UCSD-AML1 (cell line): Measurements from ENCODE around the gene ELMO1.

Experiments
- DNase-seq: peaks from one replicate; lab custom pipeline; 2025; ENCODE audit not compliant: unreplicated experiment; lab: John Stamatoyannopoulos, UW

ELMO1 gene

GRCh38 chr7:37376386-37376785 is 72.3 kb downstream of the ELMO1 start:
- no peak for DNase-seq

- DNase-seq = no peak
These were observed 75.9 kb downstream of the ELMO1 start for GRCh38 chr7:37372750-37373149.

GRCh38 chr7:37371755-37372154 is 76.9 kb downstream of the ELMO1 start:
- no peak for DNase-seq

- DNase-seq = no peak
These were observed 78.8 kb downstream of the ELMO1 start for GRCh38 chr7:37369906-37370305.

GRCh38 chr7:37368540-37368939 is 80.1 kb downstream of the ELMO1 start:
- DNase-seq = no peak

- DNase-seq = no peak
These were observed 81.7 kb downstream of the ELMO1 start for GRCh38 chr7:37367010-37367409.

- DNase-seq = no peak
These were observed 82.2 kb downstream of the ELMO1 start for GRCh38 chr7:37366445-37366844.

GRCh38 chr7:37365405-37365804 is 83.3 kb downstream of the ELMO1 start:
- DNase-seq = no peak

- DNase-seq = no peak
These were observed 83.8 kb downstream of the ELMO1 start for GRCh38 chr7:37364856-37365255.

GRCh38 chr7:37363536-37364491 is 84.8 kb downstream of the ELMO1 start:
- DNase-seq = no peak

GRCh38 chr7:37362802-37363201 is 85.9 kb downstream of the ELMO1 start:
- DNase-seq = no peak

GRCh38 chr7:37360484-37360883 is 88.2 kb downstream of the ELMO1 start:
- no peak for DNase-seq

GRCh38 chr7:37359662-37360444 is 88.8 kb downstream of the ELMO1 start:
- no peak for DNase-seq

GRCh38 chr7:37359180-37359579 is 89.5 kb downstream of the ELMO1 start:
- DNase-seq = no peak

GRCh38 chr7:37357637-37357996 is 91.0 kb downstream of the ELMO1 start:
- no peak for DNase-seq

- DNase-seq = no peak
These were observed 91.6 kb downstream of the ELMO1 start for GRCh38 chr7:37356911-37357636.

- peak; percentile 77 for DNase-seq
These were observed 94.0 kb downstream of the ELMO1 start for GRCh38 chr7:37354656-37355131.

- DNase-seq = no peak
These were observed 94.6 kb downstream of the ELMO1 start for GRCh38 chr7:37353949-37354655.

- peak; percentile 45 for DNase-seq
These were observed 95.4 kb downstream of the ELMO1 start for GRCh38 chr7:37352974-37353948.
